GM12891 (cell line): ENCODE results near the gene AGMO. TPM values are rescaled to one million over a fixed set of nuclear protein-coding genes. Genes with fewer than 3 reads are reported as not detected.

Experiments used
- DNase-seq: peaks from one replicate; pipeline ENCODE4 v3.0.0; 2011; ENCODE audit warnings: low spot score; ENCODE audit not compliant: insufficient read length
- FAIRE-seq: peaks from 2 replicates; lab custom pipeline; 2011; peaks lifted over from hg19 to GRCh38; lab: Jason Lieb, UNC
- PAX5 ChIP-seq: IDR thresholded peaks from 2 replicates; pipeline ENCODE4 v1.6.1; 2011; ENCODE audit warnings: low read length, moderate library complexity, mild to moderate bottlenecking; ENCODE audit not compliant: insufficient read depth, severe bottlenecking
- POLR2A ChIP-seq: IDR thresholded peaks from 2 replicates; pipeline ENCODE4 v1.6.1; 2011; ENCODE audit warnings: low read depth, low read length, control low read depth
- POLR2AphosphoS5 ChIP-seq: IDR thresholded peaks from 2 replicates; pipeline ENCODE4 v1.6.1; 2011; ENCODE audit warnings: low read depth, low read length, control low read depth
- POU2F2 ChIP-seq: IDR thresholded peaks from 2 replicates; pipeline ENCODE4 v1.6.1; 2011; ENCODE audit warnings: low read depth, mild to moderate bottlenecking, control low read depth, low read length, moderate library complexity
- SPI1 ChIP-seq: IDR thresholded peaks from 2 replicates; pipeline ENCODE4 v1.6.1; 2011; ENCODE audit warnings: low read depth, low read length, control low read depth
- TAF1 ChIP-seq: IDR thresholded peaks from 2 replicates; pipeline ENCODE4 v1.6.1; 2011; ENCODE audit warnings: low read depth, low read length, control low read depth
- polyA plus RNA-seq: library from polyadenylated mRNA; unstranded; fragments of >200 nt; gene quantifications from one replicate; pipeline ENCODE4 v1.2.1, GENCODE V29; 2012; ENCODE audit warnings: low read depth, missing spikeins, inconsistent platforms; ENCODE audit not compliant: missing spikeins

The AGMO gene
- not detected for polyA plus RNA-seq

DNA sequence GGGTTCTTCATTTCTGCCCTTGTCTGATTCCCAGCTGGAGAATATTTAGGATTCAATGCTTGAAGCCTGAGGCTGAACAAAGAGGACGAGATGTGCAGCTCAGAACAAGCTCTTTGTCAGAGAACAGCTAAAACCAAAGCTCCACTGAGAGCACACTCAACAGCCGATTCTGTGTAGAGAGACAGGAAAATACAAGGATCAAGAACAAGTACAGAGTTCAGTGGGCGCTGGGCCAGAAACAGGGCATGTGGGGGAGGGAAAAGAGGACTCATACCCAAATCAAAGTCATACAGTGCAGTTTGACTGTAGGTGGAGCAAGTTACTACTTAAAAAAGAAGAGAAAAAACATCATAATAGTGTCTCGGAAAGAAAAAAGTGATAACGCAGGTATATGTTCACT lies at the start of gene AGMO:
TSS of gene AGMO (minus strand) at position 181 of the 400 bp plus-strand sequence.
- DNase-seq = no peak
- no peak for FAIRE-seq
- TF ChIP-seq POU2F2 (no peak), POLR2AphosphoS5 (no peak), POLR2A (no peak), PAX5 (no peak), SPI1 (no peak), TAF1 (no peak)

DNA sequence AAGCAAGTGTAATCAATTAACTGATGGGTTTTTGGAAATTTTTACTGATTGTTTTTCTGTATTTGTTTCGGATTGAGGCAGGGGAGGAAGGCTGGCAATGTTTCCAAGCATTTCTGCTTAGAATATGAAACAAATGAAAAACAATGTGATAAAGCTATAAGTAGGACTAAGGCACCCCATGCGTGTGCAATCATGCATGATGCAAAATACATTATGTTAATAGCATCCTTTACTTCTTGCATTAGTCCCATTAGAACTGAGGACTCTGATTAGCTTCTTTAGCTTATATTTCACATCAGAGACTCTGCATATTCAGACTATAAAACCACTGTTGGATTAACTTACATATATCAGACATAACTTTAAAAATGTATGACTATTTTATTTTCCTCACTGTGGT lies 48.7 kb upstream of the AGMO start:
- DNase-seq (no peak), FAIRE-seq (no peak)
- no peak for TF ChIP-seq TAF1
- TF ChIP-seq POU2F2 = no peak
- TF ChIP-seq PAX5 = no peak
- TF ChIP-seq POLR2A = no peak
- no peak for TF ChIP-seq SPI1
- TF ChIP-seq POLR2AphosphoS5 = no peak

DNA sequence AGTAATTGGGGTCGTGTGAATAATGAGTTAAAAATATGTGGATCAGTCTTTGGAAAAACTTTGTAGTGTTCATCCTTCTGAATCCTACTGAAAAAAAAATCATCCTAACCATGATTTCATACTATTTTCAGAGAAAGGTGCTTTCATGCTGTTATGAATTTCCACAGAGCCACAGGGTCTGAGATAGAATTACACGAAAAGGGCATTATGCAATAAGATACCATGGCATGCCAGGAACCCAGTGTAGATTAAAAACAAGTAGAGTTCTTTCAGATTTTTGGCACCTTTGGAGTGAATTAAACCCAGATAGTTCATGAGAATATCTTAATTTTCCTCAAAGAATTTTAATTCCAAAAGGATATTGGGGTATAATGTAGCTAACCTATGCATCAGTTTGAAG lies 47.5 kb upstream of the AGMO start:
- no peak for FAIRE-seq
- TF ChIP-seq POLR2AphosphoS5 = no peak
- TF ChIP-seq PAX5 = no peak
- TF ChIP-seq POU2F2 = no peak
- TF ChIP-seq TAF1 = no peak
- no peak for TF ChIP-seq SPI1
- no peak for TF ChIP-seq POLR2A
- no peak for DNase-seq

DNA sequence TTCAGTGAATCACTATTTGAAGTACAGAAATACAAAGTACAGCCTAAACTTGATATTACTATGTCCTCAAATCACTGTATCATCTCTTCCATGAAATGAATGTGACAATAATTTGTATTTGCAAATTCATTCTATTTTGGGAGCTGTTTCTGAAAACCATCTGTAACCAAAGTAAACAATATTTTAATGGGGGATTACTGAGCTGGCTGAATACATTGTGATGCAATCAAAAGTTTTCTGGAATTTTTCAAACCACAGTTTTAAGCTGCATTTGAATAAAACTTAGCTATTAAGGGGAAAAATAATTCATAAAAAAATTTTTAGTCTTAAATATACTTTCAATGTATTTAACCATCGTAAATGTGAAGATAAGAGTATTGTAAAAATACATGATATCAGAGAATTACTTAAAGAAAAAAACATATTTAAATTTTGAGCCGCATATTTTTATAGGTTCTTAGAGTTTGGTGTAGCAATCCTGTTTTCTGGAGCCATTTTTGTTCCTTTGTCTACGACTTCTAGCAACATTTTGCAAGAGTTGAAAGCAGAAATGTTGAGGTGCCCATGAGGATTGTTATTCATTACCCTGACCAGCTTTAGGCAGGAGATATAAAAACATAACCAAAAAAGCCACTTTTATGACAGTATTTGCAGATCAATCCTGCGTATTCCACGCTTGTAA lies 45.9 kb upstream of the AGMO start:
- FAIRE-seq = no peak
- DNase-seq = no peak
- TF ChIP-seq POLR2A (no peak), POU2F2 (no peak), SPI1 (no peak), POLR2AphosphoS5 (no peak), PAX5 (no peak), TAF1 (no peak)

DNA sequence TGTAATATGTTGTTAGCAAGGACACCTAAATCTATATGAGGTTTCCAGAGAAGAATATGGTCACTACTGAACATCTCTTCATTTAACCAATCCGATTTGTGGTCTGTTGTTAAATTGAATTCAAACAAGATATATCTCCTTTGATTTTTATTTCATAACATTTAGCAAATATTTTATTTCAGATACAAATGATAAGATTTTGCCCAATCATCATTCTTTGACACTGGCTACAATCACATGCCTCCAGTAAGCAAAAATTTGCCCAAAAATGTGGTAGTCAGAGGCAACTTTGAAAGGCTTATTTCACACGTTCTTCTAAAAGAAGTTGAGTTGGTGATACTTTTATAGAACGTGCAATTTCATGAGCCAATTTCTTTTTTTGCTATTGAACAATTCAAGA lies 44.7 kb upstream of the AGMO start:
- DNase-seq (no peak), FAIRE-seq (no peak)
- no peak for TF ChIP-seq POU2F2
- TF ChIP-seq POLR2AphosphoS5 = no peak
- TF ChIP-seq PAX5 = no peak
- TF ChIP-seq POLR2A = no peak
- TF ChIP-seq TAF1 = no peak
- TF ChIP-seq SPI1 = no peak

DNA sequence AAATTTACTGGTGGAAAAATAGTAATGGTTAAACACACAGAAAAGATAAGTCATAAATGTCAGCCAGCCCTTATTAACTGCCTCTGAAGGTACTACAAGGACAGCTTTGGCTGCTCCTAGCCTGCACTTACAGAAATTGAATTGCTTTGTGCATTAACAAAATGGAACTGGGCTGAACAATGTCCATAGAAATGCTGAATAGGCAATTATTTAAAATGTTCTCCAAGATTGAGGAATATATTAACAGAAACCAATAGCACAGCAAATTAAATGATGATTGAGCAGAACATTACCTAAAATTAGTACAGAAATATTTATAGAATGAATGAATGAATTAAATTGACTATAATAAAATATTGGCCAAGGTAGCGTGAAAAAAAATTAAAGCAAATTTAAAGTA lies 42.4 kb upstream of the AGMO start:
- no peak for DNase-seq
- no peak for TF ChIP-seq POLR2A
- no peak for TF ChIP-seq PAX5
- no peak for TF ChIP-seq POU2F2
- TF ChIP-seq SPI1 = no peak
- no peak for TF ChIP-seq TAF1
- no peak for TF ChIP-seq POLR2AphosphoS5
- no peak for FAIRE-seq

DNA sequence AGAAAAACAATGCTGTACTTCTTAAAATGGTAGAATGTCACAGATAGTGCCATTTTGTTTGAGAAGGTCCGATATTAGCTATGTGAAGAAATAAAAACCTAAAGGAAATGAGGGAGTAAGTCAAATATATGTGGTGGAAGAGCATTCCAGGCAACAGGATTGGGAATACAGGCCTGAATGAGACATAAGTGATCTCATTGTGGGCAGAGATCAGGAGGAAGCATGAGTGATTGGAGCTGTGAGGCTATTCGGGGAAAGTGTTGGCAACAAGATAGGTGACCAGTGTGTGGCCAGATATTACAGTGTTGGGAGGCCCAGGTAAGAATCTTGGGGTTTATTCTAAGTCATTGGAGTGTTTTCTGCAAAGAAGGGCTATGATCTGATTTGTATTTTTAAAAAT lies 41.3 kb upstream of the AGMO start:
- DNase-seq (no peak), FAIRE-seq (no peak)
- TF ChIP-seq SPI1 (no peak), TAF1 (no peak), POLR2A (no peak), POLR2AphosphoS5 (no peak), POU2F2 (no peak), PAX5 (no peak)

DNA sequence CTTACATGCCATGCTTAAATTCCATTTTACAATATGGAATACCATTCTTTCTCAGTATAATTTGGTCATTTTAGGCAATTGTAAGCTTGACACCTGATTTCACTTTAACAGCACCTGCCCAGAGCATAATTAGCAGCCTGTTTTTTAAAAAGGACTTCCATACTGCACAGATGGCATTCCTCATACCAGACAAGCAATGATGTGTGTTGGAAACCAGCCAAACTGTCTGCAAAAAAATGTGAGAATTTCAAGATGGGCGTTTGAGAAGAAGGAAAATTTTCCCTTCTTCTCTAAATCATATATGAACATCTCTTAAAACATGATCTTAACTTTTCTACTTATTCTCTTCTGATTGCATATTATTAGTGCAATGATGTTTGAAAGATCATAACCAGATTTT lies 40.4 kb upstream of the AGMO start:
- FAIRE-seq (no peak), DNase-seq (no peak)
- no peak for TF ChIP-seq POU2F2
- TF ChIP-seq POLR2A = no peak
- no peak for TF ChIP-seq TAF1
- TF ChIP-seq SPI1 = no peak
- TF ChIP-seq PAX5 = no peak
- TF ChIP-seq POLR2AphosphoS5 = no peak

DNA sequence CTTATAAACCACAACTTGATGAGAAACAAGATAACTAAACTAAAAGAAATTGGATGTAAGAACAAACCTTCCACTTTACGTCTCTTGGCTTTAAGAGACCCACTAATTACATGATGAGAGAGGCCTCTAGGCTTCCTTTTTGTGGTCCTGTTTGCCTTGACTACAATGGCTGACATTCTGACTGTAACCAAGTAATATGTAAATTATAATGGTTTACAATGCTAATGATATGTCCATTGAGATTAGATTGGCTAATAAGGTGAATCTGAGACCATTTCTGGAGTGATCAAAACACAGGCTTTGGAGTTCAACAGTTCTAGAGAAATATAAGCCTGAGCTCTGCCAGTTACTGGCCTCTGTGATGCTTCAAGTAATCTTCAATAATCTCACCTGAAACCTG lies 39.4 kb upstream of the AGMO start:
- no peak for FAIRE-seq
- DNase-seq = no peak
- TF ChIP-seq PAX5 (no peak), SPI1 (no peak), POLR2AphosphoS5 (no peak), POLR2A (no peak)

DNA sequence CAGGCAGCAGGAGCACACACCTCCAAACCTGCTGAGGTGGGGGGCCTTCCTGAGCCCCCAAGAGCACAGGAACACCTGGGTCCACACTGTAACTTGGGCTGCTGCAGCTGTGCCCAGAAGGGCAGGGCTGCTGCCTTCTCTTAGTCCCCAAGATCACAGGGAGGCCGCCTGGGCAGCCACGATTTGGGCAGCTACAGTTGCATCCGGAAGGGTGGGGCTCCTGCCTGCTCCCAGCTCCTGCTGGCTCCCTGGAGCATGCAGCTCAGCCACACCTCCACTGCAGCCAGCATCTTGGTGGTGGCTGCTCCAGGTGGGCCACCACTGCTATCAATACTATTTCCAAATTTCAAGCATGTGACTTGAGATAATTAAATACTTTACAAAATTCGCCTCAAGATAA lies 38.5 kb upstream of the AGMO start:
- TF ChIP-seq POU2F2 (no peak), SPI1 (no peak), PAX5 (no peak), POLR2A (no peak), TAF1 (no peak), POLR2AphosphoS5 (no peak)
- FAIRE-seq = no peak
- DNase-seq = no peak

DNA sequence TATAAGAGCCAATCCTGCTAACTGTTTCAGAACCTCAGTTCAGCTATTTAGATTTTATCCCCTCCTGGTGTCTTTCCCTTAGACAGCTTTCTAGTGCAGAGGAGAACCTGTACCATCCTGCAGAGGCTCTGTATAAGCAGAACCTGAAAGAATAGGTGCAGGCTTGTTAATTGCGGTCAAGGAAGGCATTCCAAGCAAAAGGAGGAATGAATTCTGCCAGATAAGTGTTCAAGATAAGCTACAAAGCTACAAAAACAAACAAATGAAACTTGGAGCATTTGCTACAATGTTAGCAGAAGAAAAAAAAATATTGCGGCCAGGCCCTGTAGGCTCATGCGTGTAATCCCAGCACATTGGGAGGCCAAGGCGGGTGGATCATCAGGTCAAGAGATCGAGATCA lies 32.6 kb upstream of the AGMO start:
- TF ChIP-seq PAX5 = no peak
- TF ChIP-seq TAF1 = no peak
- no peak for TF ChIP-seq POLR2A
- no peak for TF ChIP-seq POU2F2
- TF ChIP-seq POLR2AphosphoS5 = no peak
- TF ChIP-seq SPI1 = no peak
- FAIRE-seq (no peak), DNase-seq (no peak)
